Measurements from ENCODE around the gene CADPS2. TPM values are rescaled to one million over a fixed set of nuclear protein-coding genes. Genes with fewer than 3 reads are reported as not detected.
A peak's percentile ranks its signal among the peaks of the same experiment; 100 is the strongest.

Gene CADPS2
- polyA plus RNA-seq, 2 donors, result 1.6 to 3.3 TPM

DNA sequence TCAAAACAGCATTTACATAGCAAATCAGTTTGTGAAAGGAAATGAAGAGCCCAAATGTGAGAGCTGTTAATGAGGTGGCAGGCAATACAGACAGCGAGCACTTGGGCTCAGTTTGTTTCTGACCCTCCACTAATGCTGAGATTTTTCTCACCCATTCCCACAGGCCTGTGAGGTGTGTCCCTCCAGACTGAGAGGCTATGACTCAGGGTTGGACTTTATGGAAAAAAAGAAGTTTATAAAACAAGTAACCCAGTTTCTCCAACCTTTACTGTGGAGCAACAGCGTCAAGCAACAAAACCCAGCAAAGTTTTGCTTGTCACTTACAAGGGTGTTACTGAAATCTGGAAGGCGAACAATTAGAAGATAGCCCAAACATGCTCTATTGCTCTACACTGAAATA is 576.8 kb downstream of the CADPS2 start:
- Histone ChIP-seq H3K4me3 (ENCODE audit: low read depth in 1 of 2, low read length in 2 of 2) (no peak overlapping the region), H3K27me3 (ENCODE audit: control insufficient read depth in 1 of 2, insufficient read depth in 2 of 2, low read length in 2 of 2) (peaks cover 17 to 34% of the 10 kb centered on the region in 2 donors), H3K9me3 (ENCODE audit: control insufficient read depth in 2 of 2, insufficient read depth in 1 of 2, low read depth in 1 of 2, low read length in 1 of 2) (peaks cover 0 to 2% of the 10 kb centered on the region in 2 donors), H3K4me1 (ENCODE audit: control insufficient read depth in 2 of 2, insufficient read depth in 2 of 2, low read length in 1 of 2) (peaks cover 14 to 15% of the 10 kb centered on the region in 2 donors), H3K27ac (ENCODE audit: low read depth in 2 of 2, low read length in 1 of 2) (no peak overlapping the region), H3K36me3 (ENCODE audit: control insufficient read depth in 2 of 2, insufficient read depth in 2 of 2, low read length in 1 of 2) (no peaks in the 10 kb centered on the region)
- WGBS, 2 donors, result 45 to 51% methylated on average over 3 of the region's 3 CpGs

DNA sequence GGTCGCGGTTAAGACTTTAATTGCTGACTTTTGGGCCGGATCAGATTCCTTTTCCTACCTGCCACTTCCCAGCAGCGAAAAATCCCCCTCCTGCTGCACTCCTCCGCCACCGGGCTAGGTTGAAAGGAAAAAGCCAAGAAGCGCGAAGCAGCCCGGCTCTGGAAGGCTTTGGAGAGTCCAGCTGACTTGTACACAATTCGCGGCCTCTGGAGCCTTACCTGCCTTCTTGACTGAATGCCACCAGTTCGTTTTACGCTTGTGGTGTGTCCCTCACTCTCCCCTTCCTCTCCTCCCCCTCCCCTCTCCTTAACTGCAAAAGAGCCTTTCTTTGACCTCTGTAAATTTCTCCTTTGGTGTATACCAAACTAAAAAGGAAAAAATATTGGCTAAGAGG is 579.0 kb downstream of the CADPS2 start:
- no peaks in the 10 kb centered on the region for H3K36me3 ChIP-seq (ENCODE audit: control insufficient read depth in 2 of 2, insufficient read depth in 2 of 2, low read length in 1 of 2)
- peaks cover 0 to 2% of the 10 kb centered on the region in 2 donors for H3K9me3 ChIP-seq (ENCODE audit: control insufficient read depth in 2 of 2, insufficient read depth in 1 of 2, low read depth in 1 of 2, low read length in 1 of 2)
- H3K4me1 ChIP-seq (ENCODE audit: control insufficient read depth in 2 of 2, insufficient read depth in 2 of 2, low read length in 1 of 2), result peaks cover 20% of the 10 kb centered on the region in 2 donors
- H3K27me3 ChIP-seq (ENCODE audit: control insufficient read depth in 1 of 2, insufficient read depth in 2 of 2, low read length in 2 of 2), result peaks cover 17 to 39% of the 10 kb centered on the region in 2 donors
- no peak overlapping the region for H3K4me3 ChIP-seq (ENCODE audit: low read depth in 1 of 2, low read length in 2 of 2)
- WGBS, 2 donors, result 24 to 30% methylated on average over 13 of the region's 13 CpGs
- no peak overlapping the region for H3K27ac ChIP-seq (ENCODE audit: low read depth in 2 of 2, low read length in 1 of 2)

- Histone ChIP-seq H3K4me1 (ENCODE audit: control insufficient read depth in 2 of 2, insufficient read depth in 2 of 2, low read length in 1 of 2) (peaks cover 20% of the 10 kb centered on the region in 2 donors), H3K36me3 (ENCODE audit: control insufficient read depth in 2 of 2, insufficient read depth in 2 of 2, low read length in 1 of 2) (no peaks in the 10 kb centered on the region), H3K27ac (ENCODE audit: low read depth in 2 of 2, low read length in 1 of 2) (no peak overlapping the region), H3K27me3 (ENCODE audit: control insufficient read depth in 1 of 2, insufficient read depth in 2 of 2, low read length in 2 of 2) (peaks cover 17 to 37% of the 10 kb centered on the region in 2 donors), H3K4me3 (ENCODE audit: low read depth in 1 of 2, low read length in 2 of 2) (no peak overlapping the region), H3K9me3 (ENCODE audit: control insufficient read depth in 2 of 2, insufficient read depth in 1 of 2, low read depth in 1 of 2, low read length in 1 of 2) (peaks cover 0 to 2% of the 10 kb centered on the region in 2 donors)
- WGBS, 2 donors, result 14 to 19% methylated on average over 35 to 37 of the region's 37 CpGs
Measured at GRCh38 chr7:122306320-122307227, 579.7 kb downstream of the CADPS2 start.

GRCh38 chr7:122305475-122306319 is 580.6 kb downstream of the CADPS2 start:
- WGBS, 2 donors, result 3 to 4% methylated on average over 65 of the region's 65 CpGs
- peaks cover 11 to 35% of the 10 kb centered on the region in 2 donors for H3K27me3 ChIP-seq (ENCODE audit: control insufficient read depth in 1 of 2, insufficient read depth in 2 of 2, low read length in 2 of 2)
- H3K36me3 ChIP-seq (ENCODE audit: control insufficient read depth in 2 of 2, insufficient read depth in 2 of 2, low read length in 1 of 2), result no peaks in the 10 kb centered on the region
- H3K4me1 ChIP-seq (ENCODE audit: control insufficient read depth in 2 of 2, insufficient read depth in 2 of 2, low read length in 1 of 2), result peaks cover 19 to 20% of the 10 kb centered on the region in 2 donors
- peak overlapping the region in 1 of 2 donors; percentile 45 for H3K4me3 ChIP-seq (ENCODE audit: low read depth in 1 of 2, low read length in 2 of 2)
- H3K27ac ChIP-seq (ENCODE audit: low read depth in 2 of 2, low read length in 1 of 2), result no peak overlapping the region
- H3K9me3 ChIP-seq (ENCODE audit: control insufficient read depth in 2 of 2, insufficient read depth in 1 of 2, low read depth in 1 of 2, low read length in 1 of 2), result peaks cover 0 to 2% of the 10 kb centered on the region in 2 donors

DNA sequence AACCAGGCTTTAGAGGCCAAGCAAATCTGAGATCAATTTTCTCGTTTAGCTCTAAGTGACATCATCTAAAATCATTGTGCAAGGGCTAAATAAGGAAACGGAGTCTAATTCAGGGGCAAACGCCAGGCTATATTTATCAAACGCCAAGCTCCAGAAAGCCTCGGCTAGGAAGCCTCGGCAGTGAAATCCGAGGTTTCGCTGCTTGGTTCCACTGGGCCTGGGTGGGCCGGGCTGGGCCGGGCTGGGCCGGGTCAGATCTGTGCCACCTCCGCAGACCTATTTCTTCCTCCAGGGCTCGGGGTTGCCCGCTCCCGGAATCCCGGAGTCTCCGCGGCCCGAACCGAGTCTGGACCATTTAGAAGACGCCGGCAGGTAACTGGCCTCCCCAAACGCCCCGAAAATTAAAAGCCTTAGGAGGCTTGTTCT is 581.3 kb downstream of the CADPS2 start:
- Histone ChIP-seq H3K4me3 (ENCODE audit: low read depth in 1 of 2, low read length in 2 of 2) (peak overlapping the region in 1 of 2 donors; percentile 45), H3K27ac (ENCODE audit: low read depth in 2 of 2, low read length in 1 of 2) (no peak overlapping the region), H3K4me1 (ENCODE audit: control insufficient read depth in 2 of 2, insufficient read depth in 2 of 2, low read length in 1 of 2) (peaks cover 17 to 20% of the 10 kb centered on the region in 2 donors), H3K27me3 (ENCODE audit: control insufficient read depth in 1 of 2, insufficient read depth in 2 of 2, low read length in 2 of 2) (peaks cover 11 to 33% of the 10 kb centered on the region in 2 donors), H3K36me3 (ENCODE audit: control insufficient read depth in 2 of 2, insufficient read depth in 2 of 2, low read length in 1 of 2) (no peaks in the 10 kb centered on the region), H3K9me3 (ENCODE audit: control insufficient read depth in 2 of 2, insufficient read depth in 1 of 2, low read depth in 1 of 2, low read length in 1 of 2) (peaks cover 2 to 3% of the 10 kb centered on the region in 2 donors)
- WGBS, 2 donors, result 3% methylated on average over 24 of the region's 24 CpGs

DNA sequence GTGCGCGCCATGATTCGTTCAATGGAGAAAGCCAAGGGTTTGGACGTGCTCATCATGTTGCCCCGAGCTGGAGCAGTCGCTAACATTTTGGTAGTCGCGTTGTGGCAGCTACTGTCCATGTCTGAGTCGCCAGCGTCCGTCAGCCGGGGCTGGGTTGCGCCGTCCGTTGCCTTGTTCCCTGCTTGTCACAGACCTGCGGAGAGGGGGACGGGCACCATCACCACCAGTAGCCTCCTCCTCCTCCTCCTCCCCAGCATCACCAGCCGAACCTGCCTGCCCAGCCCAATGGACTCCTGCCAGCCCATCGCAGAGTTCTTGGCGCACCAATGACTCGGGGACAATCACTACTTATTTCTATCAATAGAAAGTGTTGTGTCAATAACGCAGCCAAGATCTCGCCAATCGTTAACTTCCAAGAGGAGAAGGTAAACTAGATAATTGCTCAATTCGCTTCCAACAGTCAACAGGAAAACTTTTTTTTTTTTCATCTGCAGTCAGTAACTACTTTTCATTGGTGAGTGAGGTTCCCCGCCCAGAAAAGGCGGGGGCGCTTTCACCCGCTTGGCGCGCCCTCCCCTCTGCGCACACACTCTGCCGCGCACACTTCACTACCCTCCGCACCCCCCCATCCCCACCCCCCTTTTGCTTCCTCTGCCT is 581.8 kb downstream of the CADPS2 start, which contains the start of gene FEZF1:
FEZF1 (minus strand) TSS at position 432 of the 657 bp plus-strand sequence; CDS start at position 119, 313 bp downstream.
- H3K27me3 ChIP-seq (ENCODE audit: control insufficient read depth in 1 of 2, insufficient read depth in 2 of 2, low read length in 2 of 2), result peaks cover 11 to 37% of the 10 kb centered on the region in 2 donors
- H3K4me3 ChIP-seq (ENCODE audit: low read depth in 1 of 2, low read length in 2 of 2), result peak within 1 kb of the TSS in 1 of 2 donors; percentile 45

DNA sequence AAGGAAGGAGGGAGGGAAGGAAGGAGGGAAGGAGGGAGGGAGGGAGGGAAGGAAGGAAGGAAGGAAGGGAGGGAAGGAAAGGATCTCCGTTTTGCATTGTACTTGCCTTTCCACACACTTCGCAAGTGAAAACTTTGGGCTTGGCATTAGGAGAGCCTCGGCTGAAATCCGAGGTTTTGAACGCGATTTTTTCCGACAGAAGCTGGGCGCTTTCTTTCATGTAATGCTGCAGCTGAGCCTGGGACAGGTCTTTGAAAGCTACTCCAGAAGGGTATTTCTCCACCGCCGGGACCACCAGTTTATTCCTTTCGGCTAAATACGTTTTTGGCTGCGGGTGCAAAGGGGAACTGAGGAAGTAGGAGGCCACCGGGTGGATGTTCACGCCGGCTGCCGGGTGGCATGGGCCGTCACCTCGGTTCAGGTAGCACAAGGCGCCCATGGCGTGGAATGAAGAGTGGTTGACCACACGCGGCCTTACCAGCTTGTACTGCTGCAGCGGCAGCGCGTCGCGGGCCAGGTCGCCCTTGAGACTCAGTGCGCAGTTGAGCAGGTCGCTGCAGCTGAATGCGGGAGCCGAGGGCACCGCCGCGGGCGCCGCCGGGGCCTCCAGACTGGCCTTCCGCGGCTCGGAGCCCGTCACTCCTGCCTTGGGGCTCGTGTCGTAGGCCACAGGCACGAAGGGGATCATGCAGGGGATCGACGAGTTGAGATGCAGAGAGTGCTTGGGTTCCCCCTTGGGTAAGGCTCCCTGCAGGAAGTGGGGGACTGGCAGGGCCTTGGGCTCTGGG is 582.5 kb downstream of the CADPS2 start:
- H3K36me3 ChIP-seq (ENCODE audit: control insufficient read depth in 2 of 2, insufficient read depth in 2 of 2, low read length in 1 of 2), result no peaks in the 10 kb centered on the region
- peaks cover 11 to 39% of the 10 kb centered on the region in 2 donors for H3K27me3 ChIP-seq (ENCODE audit: control insufficient read depth in 1 of 2, insufficient read depth in 2 of 2, low read length in 2 of 2)
- peaks cover 2 to 7% of the 10 kb centered on the region in 2 donors for H3K9me3 ChIP-seq (ENCODE audit: control insufficient read depth in 2 of 2, insufficient read depth in 1 of 2, low read depth in 1 of 2, low read length in 1 of 2)
- WGBS, 2 donors, result 9% methylated on average over 40 to 48 of the region's 48 CpGs
- H3K4me1 ChIP-seq (ENCODE audit: control insufficient read depth in 2 of 2, insufficient read depth in 2 of 2, low read length in 1 of 2), result peaks cover 17 to 26% of the 10 kb centered on the region in 2 donors
- H3K4me3 ChIP-seq (ENCODE audit: low read depth in 1 of 2, low read length in 2 of 2), result no peak overlapping the region
- no peak overlapping the region for H3K27ac ChIP-seq (ENCODE audit: low read depth in 2 of 2, low read length in 1 of 2)

More for the DNA sequence above, 581.8 kb downstream of the CADPS2 start, which contains the start of gene FEZF1:
- H3K9me3 ChIP-seq (ENCODE audit: control insufficient read depth in 2 of 2, insufficient read depth in 1 of 2, low read depth in 1 of 2, low read length in 1 of 2), result peaks cover 2 to 7% of the 10 kb centered on the region in 2 donors
- H3K27ac ChIP-seq (ENCODE audit: low read depth in 2 of 2, low read length in 1 of 2), result no peak within 1 kb of the TSS
- H3K4me1 ChIP-seq (ENCODE audit: control insufficient read depth in 2 of 2, insufficient read depth in 2 of 2, low read length in 1 of 2), result peaks cover 17 to 26% of the 10 kb centered on the region in 2 donors
- whole genome bisulfite sequencing, 2 donors, result 7 to 9% methylated on average over 35 of the region's 35 CpGs
- H3K36me3 ChIP-seq (ENCODE audit: control insufficient read depth in 2 of 2, insufficient read depth in 2 of 2, low read length in 1 of 2), result no peaks in the 10 kb centered on the region

DNA sequence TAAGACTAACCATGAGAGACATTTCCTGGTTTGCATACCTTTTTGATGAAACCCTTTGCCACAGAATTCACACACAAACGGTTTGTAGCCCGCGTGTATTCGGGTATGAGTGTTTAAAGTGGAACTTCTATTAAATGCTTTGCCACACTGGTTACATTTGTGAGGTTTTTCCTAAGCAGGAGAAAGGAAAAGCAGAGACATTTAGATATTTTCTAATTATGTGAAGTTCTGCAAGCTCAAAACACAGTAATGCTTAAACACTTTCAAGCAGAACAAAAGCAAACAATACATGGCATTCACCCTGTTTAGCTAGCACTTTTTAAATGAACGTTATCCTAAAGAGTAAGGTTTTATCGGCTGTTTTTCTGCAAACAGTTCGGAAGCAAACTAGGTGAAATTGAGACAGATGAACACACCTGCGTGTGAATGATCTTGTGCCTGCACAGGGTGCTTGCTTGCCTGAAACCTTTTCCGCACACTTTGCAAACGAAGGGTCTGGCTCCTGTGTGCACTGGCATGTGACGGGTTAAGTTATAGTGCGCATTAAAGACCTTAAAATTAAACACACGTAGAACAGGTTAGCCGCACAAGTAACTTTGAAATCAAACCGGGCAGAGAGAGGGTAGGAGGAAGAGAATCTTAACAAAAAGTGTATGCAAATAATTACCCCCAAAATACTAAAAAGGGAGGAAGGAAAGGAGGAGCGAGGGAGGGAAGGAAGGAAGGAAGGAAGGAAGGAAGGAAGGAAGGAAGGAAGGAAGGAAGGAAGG is 583.3 kb downstream of the CADPS2 start:
- no peak overlapping the region for H3K4me3 ChIP-seq (ENCODE audit: low read depth in 1 of 2, low read length in 2 of 2)
- H3K4me1 ChIP-seq (ENCODE audit: control insufficient read depth in 2 of 2, insufficient read depth in 2 of 2, low read length in 1 of 2), result peaks cover 17 to 26% of the 10 kb centered on the region in 2 donors
- peaks cover 2 to 7% of the 10 kb centered on the region in 2 donors for H3K9me3 ChIP-seq (ENCODE audit: control insufficient read depth in 2 of 2, insufficient read depth in 1 of 2, low read depth in 1 of 2, low read length in 1 of 2)
- H3K27me3 ChIP-seq (ENCODE audit: control insufficient read depth in 1 of 2, insufficient read depth in 2 of 2, low read length in 2 of 2), result peaks cover 11 to 39% of the 10 kb centered on the region in 2 donors
- H3K27ac ChIP-seq (ENCODE audit: low read depth in 2 of 2, low read length in 1 of 2), result no peak overlapping the region
- H3K36me3 ChIP-seq (ENCODE audit: control insufficient read depth in 2 of 2, insufficient read depth in 2 of 2, low read length in 1 of 2), result no peaks in the 10 kb centered on the region
- WGBS, 2 donors, result 13 to 14% methylated on average over 16 of the region's 16 CpGs

Data from esophagus (tissue), 2 donors.